Left kidney (tissue), 2 donors: ENCODE data around the gene TBC1D21. TPM values are rescaled to one million over a fixed set of nuclear protein-coding genes. Genes with fewer than 3 reads are reported as not detected.

Experiments used
- DNase-seq: peaks from one replicate; pipeline ENCODE4 v3.0.0-alpha.2; 2013
- polyA plus RNA-seq: library from polyadenylated mRNA; unstranded; fragments of 120-200 nt; gene quantifications from one replicate; pipeline ENCODE4 v1.2.1, GENCODE V29; 2013; ENCODE audit not compliant: insufficient read length

The TBC1D21 gene
- polyA plus RNA-seq, 1 donor: not detected

DNA sequence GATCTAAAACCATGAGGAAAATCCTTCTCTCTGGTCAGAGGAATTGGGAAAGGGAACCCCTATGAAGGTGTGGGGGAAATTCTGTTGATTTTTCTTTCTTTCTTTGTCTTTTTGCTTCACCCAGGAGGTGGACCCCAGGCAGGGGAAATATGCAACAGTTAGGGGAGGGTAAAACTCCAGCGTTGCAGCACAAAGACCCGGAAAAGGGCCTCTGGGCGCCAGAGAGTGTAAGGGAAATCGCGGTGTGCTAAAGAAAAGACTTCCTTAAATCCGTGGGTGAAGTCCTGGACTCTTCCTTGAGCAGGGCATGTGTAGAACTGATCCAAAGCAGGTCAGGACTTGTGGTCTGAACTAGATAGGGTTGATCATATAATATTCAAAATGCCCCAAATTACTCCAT is 11.1 kb upstream of the TBC1D21 start:
- DNase-seq: no peak

GRCh38 chr15:73865379-73865778 is 8.0 kb upstream of the TBC1D21 start:
- no peak for DNase-seq

DNA sequence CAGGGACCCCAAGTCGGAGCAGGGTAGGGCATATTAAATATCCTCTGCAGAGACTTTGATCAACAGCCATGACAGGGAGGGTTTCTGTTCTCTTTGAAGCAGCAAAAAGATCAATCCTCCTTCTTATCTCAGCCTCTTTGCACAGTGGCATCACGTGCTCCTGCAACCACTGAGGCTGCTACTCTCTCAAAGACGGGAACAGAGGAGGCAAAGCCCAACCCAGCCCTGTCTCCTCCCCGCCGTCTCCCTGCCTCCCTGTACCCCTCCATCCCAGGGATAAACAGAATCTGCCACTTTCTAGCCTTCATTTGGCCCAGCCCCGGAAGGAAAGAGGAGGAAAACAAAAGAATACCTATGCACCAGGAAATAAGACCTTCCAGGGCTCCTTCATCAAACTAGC is 7.5 kb upstream of the TBC1D21 start:
- no peak for DNase-seq

DNA sequence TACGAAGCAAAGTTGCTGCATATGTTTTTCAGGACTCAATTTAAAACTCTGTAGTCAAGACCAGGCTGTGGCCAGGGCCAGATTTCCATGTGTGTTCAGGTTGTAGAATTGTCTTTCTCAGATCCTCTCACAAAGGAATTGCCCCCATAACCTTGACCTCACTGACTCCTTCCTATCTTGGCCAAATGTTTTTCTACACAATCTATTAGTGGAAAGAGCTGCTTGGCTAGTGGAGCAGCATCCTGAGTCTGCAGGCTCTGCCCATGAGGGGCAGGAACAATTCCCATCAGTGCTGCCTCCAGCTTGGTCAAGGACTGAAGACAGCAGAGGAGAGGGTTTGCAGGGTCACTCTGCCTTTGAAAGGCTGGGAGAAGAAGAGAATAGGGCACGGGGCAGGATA is 6.9 kb upstream of the TBC1D21 start:
- DNase-seq: no peak

DNA sequence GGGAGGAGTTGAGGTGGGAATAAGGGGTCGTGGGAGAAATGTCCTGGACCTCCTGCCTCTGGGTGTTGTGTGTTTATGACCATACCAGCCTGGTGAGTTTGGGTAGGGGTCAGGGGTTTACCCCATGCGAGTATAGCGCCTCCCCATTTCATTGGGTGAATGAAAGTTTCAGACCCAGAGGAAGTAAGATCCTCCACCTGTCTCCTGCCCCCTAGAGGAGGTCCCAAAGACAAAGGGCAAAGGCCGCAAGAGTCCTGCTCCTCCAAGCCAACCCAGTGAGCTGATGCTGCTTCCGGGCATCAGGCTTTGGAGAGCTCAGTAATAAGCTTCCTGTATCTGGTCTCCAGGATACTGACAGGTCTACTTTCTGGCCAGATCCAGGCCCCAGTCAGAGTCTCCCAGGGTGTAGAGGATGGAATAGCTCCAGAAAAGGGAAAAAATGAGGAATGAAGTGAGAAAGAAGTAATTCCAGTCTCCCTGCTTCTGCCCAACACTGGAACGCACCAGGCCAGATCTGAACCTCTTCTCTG is 6.4 kb upstream of the TBC1D21 start:
- no peak for DNase-seq

- no peak for DNase-seq
Measured at GRCh38 chr15:73867426-73867825, 5.9 kb upstream of the TBC1D21 start.

DNA sequence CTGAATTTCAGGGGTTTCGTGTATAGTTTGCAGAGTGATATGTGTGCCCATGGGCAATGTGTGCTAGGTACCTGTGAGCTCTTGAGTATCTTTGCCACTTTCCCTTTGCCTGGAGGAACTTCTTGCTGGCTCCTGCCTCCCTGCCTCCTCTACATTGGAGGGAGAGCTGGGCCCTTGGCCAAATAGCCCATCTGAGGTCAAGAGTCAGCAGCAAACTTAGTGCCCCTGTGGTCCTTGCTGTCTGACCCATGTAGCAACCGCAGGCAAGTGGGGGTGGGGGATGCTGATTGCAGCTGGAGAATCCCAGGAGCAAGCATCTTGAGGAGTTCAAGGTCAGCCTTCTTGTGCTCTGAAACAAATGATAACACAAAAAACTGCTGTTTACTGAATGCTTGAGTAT is 5.4 kb upstream of the TBC1D21 start:
- DNase-seq: no peak

DNA sequence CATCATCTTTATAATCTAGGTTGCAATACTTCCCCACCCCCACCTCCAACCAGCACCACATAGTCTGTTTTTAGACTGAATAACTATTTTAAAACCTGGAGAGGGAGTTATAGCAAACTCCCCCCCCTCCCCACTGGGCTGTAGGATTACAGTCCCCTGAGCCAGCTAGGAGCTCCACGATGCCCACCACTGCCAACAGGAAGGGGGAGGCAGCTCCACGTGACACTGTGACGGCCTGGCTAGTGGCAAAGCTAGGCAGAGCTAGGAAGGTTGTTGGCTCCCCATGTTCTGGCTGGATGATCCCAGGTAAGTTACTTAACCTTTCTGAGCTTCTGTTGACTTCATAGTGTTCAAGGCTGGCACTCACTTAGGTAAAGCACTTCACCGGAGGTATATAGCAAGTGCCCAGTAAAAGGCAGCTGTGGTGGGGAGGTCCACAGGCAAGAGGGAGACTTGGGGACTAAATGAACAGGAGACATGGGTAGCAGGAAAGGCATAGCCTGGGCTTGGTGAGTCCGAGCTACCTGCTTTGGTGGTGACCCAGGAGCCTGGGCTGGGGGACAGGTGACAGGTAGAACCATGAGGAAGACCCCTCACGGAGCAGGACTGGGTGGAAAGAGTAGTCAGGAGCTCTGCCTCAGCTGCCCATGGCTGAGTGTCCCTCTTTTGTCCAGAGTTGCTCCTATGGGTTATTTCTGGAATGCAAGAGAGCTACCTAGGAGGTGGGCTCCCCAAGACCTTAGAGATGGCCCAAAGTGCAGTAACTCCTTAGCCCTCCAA is 4.0 kb upstream of the TBC1D21 start:
- no peak for DNase-seq

DNA sequence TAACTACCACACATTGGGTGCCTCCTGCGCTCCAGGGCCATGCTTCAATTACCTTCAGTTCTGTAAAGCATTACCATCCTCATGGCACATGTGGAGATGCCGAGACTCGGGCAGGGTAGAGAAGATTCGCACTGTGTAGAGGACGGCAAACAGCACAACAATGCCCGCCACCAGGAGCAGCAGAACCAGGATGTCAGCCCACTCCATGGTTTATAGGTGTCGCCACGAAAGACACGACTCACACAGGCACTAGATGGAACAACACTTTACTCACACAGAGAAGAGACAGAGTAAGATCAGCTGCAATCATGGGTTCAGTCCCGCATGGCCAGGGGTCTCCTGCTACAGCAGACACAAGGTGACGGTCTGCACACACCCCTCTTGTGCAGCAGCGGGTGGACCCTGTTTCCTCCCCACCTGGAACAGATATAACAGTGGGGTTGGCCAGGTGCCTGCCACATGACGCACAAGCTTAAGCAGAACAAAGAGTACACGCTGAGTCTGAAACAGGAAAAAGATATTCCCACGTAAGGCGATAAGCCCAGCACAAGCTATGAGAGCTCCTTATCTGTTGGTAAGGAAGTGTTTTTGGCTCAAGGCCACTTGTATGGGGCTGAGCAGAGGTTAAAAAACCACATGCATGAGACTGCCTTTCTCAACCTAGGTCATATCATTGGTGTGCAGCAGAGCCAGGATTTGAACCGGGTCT is 2.5 kb upstream of the TBC1D21 start:
- no peak for DNase-seq

DNA sequence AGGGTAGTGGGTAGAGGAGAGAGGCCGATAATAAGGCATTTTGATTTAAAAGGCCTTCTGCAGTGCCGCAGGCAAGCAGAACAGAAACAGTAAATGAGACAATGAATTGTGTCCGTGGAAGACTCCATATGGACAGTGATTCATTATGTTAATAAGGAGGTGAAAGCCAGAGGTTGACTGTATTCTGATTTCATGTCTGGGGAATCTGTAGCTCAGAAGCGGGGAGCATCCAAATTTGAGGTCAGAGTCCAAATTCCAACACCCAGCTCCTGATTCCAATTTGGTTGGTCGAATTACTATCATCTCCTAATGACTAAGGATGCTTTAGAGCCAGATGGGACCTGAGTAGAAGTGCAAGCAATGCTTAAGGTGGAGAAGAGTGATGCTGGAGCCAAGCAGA is 1.0 kb upstream of the TBC1D21 start:
- no peak for DNase-seq

DNA sequence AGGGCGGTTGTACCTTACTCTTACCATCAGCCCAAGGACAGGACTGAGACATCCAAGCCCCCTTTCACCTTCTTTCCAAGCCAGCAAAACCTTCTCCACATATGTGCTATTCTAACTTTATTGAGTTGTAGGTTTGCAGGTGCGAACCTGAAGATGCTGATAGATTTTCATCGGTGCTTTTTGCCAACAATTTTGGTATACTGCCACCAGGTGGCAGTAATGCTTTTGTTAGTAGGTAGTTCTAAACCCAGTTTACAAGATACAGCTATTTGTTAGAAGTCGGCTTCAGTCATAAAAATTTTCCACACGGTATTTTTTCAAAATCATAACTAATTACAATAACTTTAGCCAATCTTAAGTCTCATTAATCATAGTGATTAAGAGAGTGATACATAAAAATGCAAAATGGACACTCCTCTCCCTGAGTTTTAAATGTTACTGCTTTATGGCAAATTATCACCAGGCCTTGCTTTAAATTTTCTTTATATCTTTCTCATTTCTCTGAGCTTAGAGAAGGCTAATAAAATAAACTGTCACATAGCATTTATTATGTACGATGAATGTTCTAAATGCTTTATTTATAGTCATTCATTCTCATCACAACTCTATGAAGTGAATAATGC is 636 bp downstream of the TBC1D21 start:
- peak; percentile 44 for DNase-seq

- no peak for DNase-seq
Measured at GRCh38 chr15:73879426-73879825, 6.1 kb downstream of the TBC1D21 start.

GRCh38 chr15:73881579-73882320 is 8.4 kb downstream of the TBC1D21 start:
- DNase-seq: no peak

- DNase-seq: no peak
Measured at GRCh38 chr15:73882761-73883419, 9.5 kb downstream of the TBC1D21 start.

DNA sequence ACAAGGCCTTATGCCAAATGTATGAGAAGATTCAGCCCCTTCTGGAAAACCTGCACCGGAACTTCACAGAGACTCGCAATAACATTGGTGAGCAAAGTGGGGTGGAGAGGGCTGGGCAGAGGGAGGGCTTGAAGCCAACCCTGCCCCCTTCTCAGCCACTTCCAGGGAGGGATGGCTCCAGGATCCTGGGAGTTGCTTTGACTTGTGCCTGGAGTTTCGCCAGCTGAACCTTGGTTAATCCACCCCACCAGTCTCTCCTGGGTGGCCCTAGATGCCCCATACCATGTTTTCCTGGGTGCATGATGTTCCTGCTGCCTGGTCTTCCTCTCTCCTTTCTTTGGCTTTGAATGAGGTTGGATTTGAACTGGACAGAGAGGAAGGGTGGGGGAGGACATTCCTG is 10.8 kb downstream of the TBC1D21 start:
- DNase-seq: no peak

DNA sequence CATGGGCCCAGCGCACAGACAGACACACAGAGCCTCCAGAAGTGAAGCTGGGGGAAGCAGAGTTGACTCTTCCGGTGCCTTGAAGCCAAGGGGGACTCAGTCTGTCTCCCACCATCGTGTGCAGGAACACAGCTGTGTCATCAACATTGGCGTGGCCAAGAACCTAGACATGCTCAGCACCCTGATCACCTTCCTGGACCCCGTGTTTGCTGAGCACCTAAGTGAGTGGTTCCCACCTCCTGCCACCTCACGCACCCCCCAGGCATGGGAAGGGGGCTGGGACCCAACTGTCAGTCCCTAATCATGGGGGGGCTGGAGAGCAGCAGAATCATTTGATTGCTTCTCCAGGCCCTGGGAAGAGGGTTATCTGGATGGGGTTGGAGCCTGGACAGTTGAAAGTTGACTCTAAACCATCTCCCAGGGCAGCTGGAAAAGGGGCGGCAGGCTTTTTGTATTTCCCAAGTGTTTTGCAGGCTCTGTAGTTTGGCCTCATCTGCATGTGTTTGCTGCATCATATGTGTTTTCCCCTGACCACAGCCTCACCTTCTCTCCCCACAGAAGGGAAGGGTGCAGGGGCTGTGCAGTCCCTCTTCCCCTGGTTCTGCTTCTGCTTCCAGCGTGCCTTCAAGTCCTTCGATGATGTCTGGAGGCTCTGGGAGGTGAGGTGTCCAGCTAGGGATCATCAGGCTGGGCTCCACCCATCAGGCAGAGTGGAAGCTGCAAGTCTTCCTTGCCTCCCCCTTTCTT is 12.8 kb downstream of the TBC1D21 start:
- no peak for DNase-seq

GRCh38 chr15:73886717-73887345 is 13.5 kb downstream of the TBC1D21 start:
- DNase-seq: no peak

GRCh38 chr15:73887481-73887880 is 14.1 kb downstream of the TBC1D21 start:
- DNase-seq: no peak

DNA sequence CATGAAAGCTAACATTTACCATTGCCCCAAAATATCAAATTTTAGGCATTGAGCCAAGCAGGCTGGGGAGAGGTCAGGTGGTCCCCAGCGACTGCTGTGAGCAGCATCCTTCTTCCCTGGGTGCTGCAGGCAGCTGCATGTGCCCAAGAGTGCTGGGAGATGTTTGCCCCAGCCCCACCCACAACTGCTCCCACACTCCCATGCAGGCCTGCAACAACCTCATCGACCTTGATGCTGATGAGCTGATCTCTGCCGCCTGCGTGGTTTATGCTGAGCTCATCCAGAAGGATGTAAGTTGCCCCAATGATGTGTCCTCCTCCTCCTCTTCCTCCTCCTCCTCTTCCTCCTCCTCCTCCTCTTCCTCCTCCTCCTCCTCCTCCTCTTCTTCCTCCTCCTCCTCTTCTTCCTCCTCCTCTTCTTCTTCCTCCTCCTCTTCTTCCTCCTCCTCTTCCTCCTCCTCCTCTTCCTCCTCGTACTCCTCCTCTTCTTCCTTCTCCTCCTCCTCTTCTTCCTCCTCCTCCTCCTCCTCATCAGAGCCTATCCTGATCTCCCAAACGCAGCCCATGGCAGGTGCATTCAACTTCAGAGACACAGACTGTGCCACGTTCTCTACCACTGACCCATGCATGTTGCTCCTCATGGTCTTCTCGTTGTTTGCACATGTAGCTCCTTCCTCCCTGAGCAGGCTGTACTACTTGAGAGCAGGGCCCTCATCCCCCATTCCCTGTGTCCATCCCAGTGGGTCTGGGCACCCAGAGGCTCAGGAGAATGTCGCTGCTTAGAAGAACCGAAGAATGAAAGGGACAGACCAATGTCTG is 15.1 kb downstream of the TBC1D21 start:
- DNase-seq: no peak
